Keratinocyte (primary cell): ENCODE results near the gene KCNMA1. TPM values are rescaled to one million over a fixed set of nuclear protein-coding genes. Genes with fewer than 3 reads are reported as not detected.

Experiments
- DNase-seq: peaks from one replicate; pipeline ENCODE4 v3.0.0-alpha.2; 2011; ENCODE audit warnings: low read depth, missing footprints, low spot score
- FAIRE-seq: peaks from 2 replicates; lab custom pipeline; 2011; peaks lifted over from hg19 to GRCh38; lab: Jason Lieb, UNC
- H2AFZ ChIP-seq: 2 replicates; pipeline ENCODE4 v1.6.0; 2012; ENCODE audit warnings: low read length, control low read depth, inconsistent platforms; ENCODE audit not compliant: control insufficient read depth
- H3K27ac ChIP-seq: 2 replicates; pipeline ENCODE4 v1.5.1; 2011; ENCODE audit warnings: low read length; ENCODE audit not compliant: control insufficient read depth, insufficient read depth
- H3K27me3 ChIP-seq: 3 replicates; pipeline ENCODE4 v1.6.0; 2011; ENCODE audit warnings: low read length; ENCODE audit not compliant: control insufficient read depth, insufficient read depth; ENCODE audit errors: extremely low read depth
- H3K36me3 ChIP-seq, 2 experiments: 2 replicates in 1 of 2; 3 replicates in 1 of 2; pipeline ENCODE4 v1.5.1; 2011; ENCODE audit warnings: low read length in 2 of 2, mild to moderate bottlenecking in 1 of 2; ENCODE audit not compliant: control insufficient read depth in 2 of 2, insufficient read depth in 2 of 2; ENCODE audit errors: extremely low read depth in 1 of 2
- H3K4me1 ChIP-seq: 3 replicates; pipeline ENCODE4 v1.5.1; 2011; ENCODE audit warnings: low read length; ENCODE audit not compliant: control insufficient read depth, insufficient read depth; ENCODE audit errors: extremely low read depth
- H3K4me2 ChIP-seq: 3 replicates; pipeline ENCODE4 v1.6.0; 2011; ENCODE audit warnings: low read depth, low read length; ENCODE audit not compliant: control insufficient read depth, insufficient read depth; ENCODE audit errors: extremely low read depth
- H3K4me3 ChIP-seq, 3 experiments: fragments of 200-600 bp in 1 of 3; sonication (generic) in 1 of 3; 2 replicates in 2 of 3; 3 replicates in 1 of 3; pipeline ENCODE4 v1.5.1; 2011 to 2016; ENCODE audit warnings: low read length in 3 of 3, mild to moderate bottlenecking in 3 of 3, control low read depth in 2 of 3, inconsistent platforms in 1 of 3, low read depth in 1 of 3, mixed read lengths in 1 of 3, mixed run types in 1 of 3, moderate library complexity in 1 of 3; ENCODE audit not compliant: control insufficient read depth in 2 of 3, insufficient read depth in 2 of 3; ENCODE audit errors: extremely low read depth in 1 of 3
- H3K79me2 ChIP-seq: 2 replicates; pipeline ENCODE4 v1.6.0; 2012; ENCODE audit warnings: low read length; ENCODE audit not compliant: control insufficient read depth, insufficient read depth
- H3K9ac ChIP-seq: 3 replicates; pipeline ENCODE4 v1.6.0; 2011; ENCODE audit warnings: low read length; ENCODE audit not compliant: control insufficient read depth, insufficient read depth; ENCODE audit errors: extremely low read depth
- H3K9me1 ChIP-seq: 3 replicates; pipeline ENCODE4 v1.6.0; 2011; ENCODE audit warnings: low read length; ENCODE audit not compliant: control insufficient read depth, insufficient read depth; ENCODE audit errors: extremely low read depth
- H3K9me3 ChIP-seq: 2 replicates; pipeline ENCODE4 v1.5.1; 2012; ENCODE audit warnings: low read depth, low read length; ENCODE audit not compliant: control insufficient read depth
- H4K20me1 ChIP-seq: 3 replicates; pipeline ENCODE4 v1.6.0; 2011; ENCODE audit warnings: low read length; ENCODE audit not compliant: control insufficient read depth, insufficient read depth; ENCODE audit errors: extremely low read depth
- EZH2 ChIP-seq: IDR thresholded peaks from one replicate; pipeline ENCODE4 v1.6.1; 2012; ENCODE audit warnings: inconsistent platforms, mild to moderate bottlenecking, low read length, moderate library complexity
- dilution Hi-C: fragments of 300-500 bp; cut with MboI; formaldehyde crosslinking; loops from one replicate; pipeline ENCODE4 v1.7.0; 2020; ENCODE audit warnings: low sequenced_read_pairs; ENCODE audit not compliant: extremely low pct_ligation_motif_present
- polyA plus RNA-seq, 5 experiments: library from polyadenylated mRNA; depleted of rRNA in 3 of 5; stranded (reverse) in 3 of 5; stranded (forward) in 1 of 5; unstranded in 1 of 5; fragments of >200 nt; gene quantifications; 1 replicate in 1 of 5; 2 replicates in 3 of 5; 3 replicates in 1 of 5; pipeline versions ENCODE4 v1.2.1 to v1.2.3, GENCODE V29; 2011 to 2012; ENCODE audit warnings: missing spikeins in 2 of 5, low read depth in 1 of 5, low replicate concordance in 1 of 5
- TF ChIP-seq, protein P1 (sequence below), 3 experiments: IDR thresholded peaks in 1 of 3; conservative IDR thresholded peaks in 1 of 3; optimal IDR thresholded peaks in 1 of 3; 2 replicates in 2 of 3; 3 replicates in 1 of 3; pipeline versions ENCODE3 to v1.5.1; 2011; ENCODE audit warnings: low read length in 3 of 3, mild to moderate bottlenecking in 3 of 3, moderate library complexity in 2 of 3, control low read depth in 1 of 3, inconsistent platforms in 1 of 3; ENCODE audit not compliant: insufficient read depth in 2 of 3; ENCODE audit errors: extremely low read depth in 1 of 3

Gene KCNMA1
- polyA plus RNA-seq, 1 donor (not counting 4 experiments of a cell fraction or from before 2014, with no cell fraction given), result 6.3 TPM

DNA sequence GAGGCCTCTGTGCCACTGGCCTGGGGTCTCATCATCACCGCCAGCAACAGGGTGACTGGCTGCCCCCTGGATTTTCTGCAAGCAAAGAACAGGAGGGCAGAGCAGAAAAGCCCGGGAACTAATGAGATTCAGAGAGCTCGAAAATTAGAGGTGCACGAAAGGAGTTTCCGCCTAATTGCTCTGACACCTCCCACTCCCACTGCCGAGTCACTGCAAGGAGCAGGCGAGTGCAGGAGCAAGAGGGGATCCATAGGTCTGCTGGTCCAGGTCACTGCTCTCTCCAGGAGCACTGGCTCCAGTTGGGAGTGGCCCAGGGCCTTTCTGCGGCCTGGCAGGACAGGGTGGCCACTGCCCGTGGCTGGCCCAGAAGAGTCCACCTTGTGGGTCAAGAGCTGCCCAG is 276.2 kb downstream of the KCNMA1 start:
- peaks cover 24% of the 10 kb centered on the region for H3K4me1 ChIP-seq
- no peaks in the 10 kb centered on the region for H3K79me2 ChIP-seq
- H3K9me3 ChIP-seq, result no peaks in the 10 kb centered on the region
- no peak overlapping the region for H3K9ac ChIP-seq
- H3K9me1 ChIP-seq, result no peaks in the 10 kb centered on the region
- no peak for DNase-seq
- no peak for TF ChIP-seq EZH2
- TF ChIP-seq, protein P1, sequence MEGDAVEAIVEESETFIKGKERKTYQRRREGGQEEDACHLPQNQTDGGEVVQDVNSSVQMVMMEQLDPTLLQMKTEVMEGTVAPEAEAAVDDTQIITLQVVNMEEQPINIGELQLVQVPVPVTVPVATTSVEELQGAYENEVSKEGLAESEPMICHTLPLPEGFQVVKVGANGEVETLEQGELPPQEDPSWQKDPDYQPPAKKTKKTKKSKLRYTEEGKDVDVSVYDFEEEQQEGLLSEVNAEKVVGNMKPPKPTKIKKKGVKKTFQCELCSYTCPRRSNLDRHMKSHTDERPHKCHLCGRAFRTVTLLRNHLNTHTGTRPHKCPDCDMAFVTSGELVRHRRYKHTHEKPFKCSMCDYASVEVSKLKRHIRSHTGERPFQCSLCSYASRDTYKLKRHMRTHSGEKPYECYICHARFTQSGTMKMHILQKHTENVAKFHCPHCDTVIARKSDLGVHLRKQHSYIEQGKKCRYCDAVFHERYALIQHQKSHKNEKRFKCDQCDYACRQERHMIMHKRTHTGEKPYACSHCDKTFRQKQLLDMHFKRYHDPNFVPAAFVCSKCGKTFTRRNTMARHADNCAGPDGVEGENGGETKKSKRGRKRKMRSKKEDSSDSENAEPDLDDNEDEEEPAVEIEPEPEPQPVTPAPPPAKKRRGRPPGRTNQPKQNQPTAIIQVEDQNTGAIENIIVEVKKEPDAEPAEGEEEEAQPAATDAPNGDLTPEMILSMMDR (optimal IDR thresholded peaks at IDR 0.05 in 1 of 3, IDR thresholded peaks at IDR 0.05 in 1 of 3, conservative IDR thresholded peaks at IDR 0.05 in 1 of 3; ENCODE audit: extremely low read depth in 1 of 3, insufficient read depth in 2 of 3, low read length in 3 of 3), result no peak
- FAIRE-seq, result no peak
- no peak overlapping the region for H3K4me2 ChIP-seq
- no peak overlapping the region for H2AFZ ChIP-seq
- no peaks in the 10 kb centered on the region for H4K20me1 ChIP-seq
- dilution Hi-C loops, result no loop called here
- no peak overlapping the region for H3K4me3 ChIP-seq
- H3K27ac ChIP-seq, result no peak overlapping the region
- H3K27me3 ChIP-seq, result no peaks in the 10 kb centered on the region
- H3K36me3 ChIP-seq, result no peaks in the 10 kb centered on the region

- H3K4me3 ChIP-seq, result no peak overlapping the region
- H3K4me1 ChIP-seq, result peaks cover 29% of the 10 kb centered on the region
- no peaks in the 10 kb centered on the region for H4K20me1 ChIP-seq
- no peak for TF ChIP-seq EZH2
- TF ChIP-seq, protein P1 (optimal IDR thresholded peaks at IDR 0.05 in 1 of 3, IDR thresholded peaks at IDR 0.05 in 1 of 3, conservative IDR thresholded peaks at IDR 0.05 in 1 of 3; ENCODE audit: extremely low read depth in 1 of 3, insufficient read depth in 2 of 3, low read length in 3 of 3), result no peak
- FAIRE-seq (no peak), DNase-seq (no peak)
- H3K27ac ChIP-seq, result no peak overlapping the region
- H3K36me3 ChIP-seq, result no peaks in the 10 kb centered on the region
- no peaks in the 10 kb centered on the region for H3K9me3 ChIP-seq
- no peak overlapping the region for H3K4me2 ChIP-seq
- dilution Hi-C loops, result no loop called here
- no peaks in the 10 kb centered on the region for H3K79me2 ChIP-seq
- no peak overlapping the region for H2AFZ ChIP-seq
- no peaks in the 10 kb centered on the region for H3K27me3 ChIP-seq
- no peak overlapping the region for H3K9ac ChIP-seq
- no peaks in the 10 kb centered on the region for H3K9me1 ChIP-seq
Measured at GRCh38 chr10:77360835-77361234, 276.8 kb downstream of the KCNMA1 start.
